HG02884 (cell line): ENCODE results near the gene GRID1.

Experiments
- ATAC-seq: cut with Tn5 transposase; IDR thresholded peaks from one replicate; pipeline ENCODE4 v1.9.1; 2021; ENCODE audit warnings: mild to moderate bottlenecking, moderate library complexity; ENCODE audit not compliant: unreplicated experiment

The GRID1 gene

GRCh38 chr10:86281396-86281795 is 85.2 kb downstream of the GRID1 start:
- ATAC-seq, result no peak

- no peak for ATAC-seq
Observed at GRCh38 chr10:86269332-86269731, 97.3 kb downstream of the GRID1 start.

GRCh38 chr10:86267286-86268195 is 99.1 kb downstream of the GRID1 start:
- no peak for ATAC-seq

- no peak for ATAC-seq
Observed at GRCh38 chr10:86266446-86267242, 100.0 kb downstream of the GRID1 start.

- ATAC-seq, result no peak
Observed at GRCh38 chr10:86265895-86266259, 100.7 kb downstream of the GRID1 start.

GRCh38 chr10:86265236-86265894 is 101.2 kb downstream of the GRID1 start:
- no peak for ATAC-seq

- ATAC-seq, result no peak
Observed at GRCh38 chr10:86264481-86265231, 101.9 kb downstream of the GRID1 start.

GRCh38 chr10:86263907-86264306 is 102.7 kb downstream of the GRID1 start:
- no peak for ATAC-seq

GRCh38 chr10:86263209-86263608 is 103.4 kb downstream of the GRID1 start:
- ATAC-seq, result no peak

GRCh38 chr10:86262688-86263181 is 103.9 kb downstream of the GRID1 start:
- ATAC-seq, result no peak

GRCh38 chr10:86261941-86262687 is 104.5 kb downstream of the GRID1 start:
- no peak for ATAC-seq

- no peak for ATAC-seq
Observed at GRCh38 chr10:86261470-86261869, 105.1 kb downstream of the GRID1 start.

GRCh38 chr10:86260564-86260963 is 106.0 kb downstream of the GRID1 start:
- no peak for ATAC-seq

- no peak for ATAC-seq
Observed at GRCh38 chr10:86259901-86260562, 106.6 kb downstream of the GRID1 start.

- ATAC-seq, result no peak
Observed at GRCh38 chr10:86258941-86259340, 107.7 kb downstream of the GRID1 start.

GRCh38 chr10:86258499-86258898 is 108.1 kb downstream of the GRID1 start:
- no peak for ATAC-seq

GRCh38 chr10:86257683-86258082 is 108.9 kb downstream of the GRID1 start:
- no peak for ATAC-seq

- ATAC-seq, result no peak
Observed at GRCh38 chr10:86256690-86257315, 109.8 kb downstream of the GRID1 start.
